22Rv1 (cell line): ENCODE results near the gene L3MBTL4.

Experiments
- CTCF ChIP-seq: fragments of 450-650 bp; IDR thresholded peaks from 2 replicates; pipeline ENCODE4 v1.5.1; 2017; ENCODE audit warnings: mild to moderate bottlenecking
- ZFX ChIP-seq: fragments of 450-650 bp; IDR thresholded peaks from 2 replicates; pipeline ENCODE4 v1.6.1; 2017; ENCODE audit warnings: antibody characterized with exemption, borderline replicate concordance

- TF ChIP-seq CTCF (no peak), ZFX (no peak)
These were observed 101.3 kb downstream of the L3MBTL4 start for GRCh38 chr18:6313415-6313814.
